ENCODE measurements around the gene IMPDH1.

Gene IMPDH1

DNA sequence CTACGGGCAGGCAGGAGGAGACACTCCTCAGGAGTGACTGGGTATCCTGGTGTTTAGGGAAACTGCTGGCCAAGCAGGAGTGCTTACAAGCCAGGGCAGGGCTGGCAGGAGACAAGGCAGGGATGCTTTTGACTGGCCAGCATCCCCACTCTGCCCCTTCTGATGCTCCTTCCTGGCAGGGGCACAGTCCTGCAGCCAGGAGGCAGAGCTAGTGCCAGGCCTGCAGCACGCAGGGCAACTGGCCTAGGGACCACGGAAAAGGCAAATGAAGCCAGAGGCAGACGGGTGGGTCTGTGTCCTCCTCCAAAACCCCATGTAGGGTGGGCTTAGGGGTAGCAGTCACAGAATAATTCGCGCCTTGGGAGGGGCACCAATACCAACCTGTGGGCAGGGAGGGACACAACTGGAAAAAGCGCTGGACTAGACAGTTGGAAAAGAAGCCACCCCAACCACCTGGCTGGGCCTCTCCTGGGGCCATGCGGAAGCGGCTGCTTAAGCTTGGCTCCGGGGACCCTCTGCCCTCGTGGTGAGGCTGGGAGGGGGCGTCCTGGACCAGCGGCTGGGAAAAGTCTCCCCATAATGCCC lies 4.8 kb downstream of the IMPDH1 start:
- FAIRE-seq = no peak

DNA sequence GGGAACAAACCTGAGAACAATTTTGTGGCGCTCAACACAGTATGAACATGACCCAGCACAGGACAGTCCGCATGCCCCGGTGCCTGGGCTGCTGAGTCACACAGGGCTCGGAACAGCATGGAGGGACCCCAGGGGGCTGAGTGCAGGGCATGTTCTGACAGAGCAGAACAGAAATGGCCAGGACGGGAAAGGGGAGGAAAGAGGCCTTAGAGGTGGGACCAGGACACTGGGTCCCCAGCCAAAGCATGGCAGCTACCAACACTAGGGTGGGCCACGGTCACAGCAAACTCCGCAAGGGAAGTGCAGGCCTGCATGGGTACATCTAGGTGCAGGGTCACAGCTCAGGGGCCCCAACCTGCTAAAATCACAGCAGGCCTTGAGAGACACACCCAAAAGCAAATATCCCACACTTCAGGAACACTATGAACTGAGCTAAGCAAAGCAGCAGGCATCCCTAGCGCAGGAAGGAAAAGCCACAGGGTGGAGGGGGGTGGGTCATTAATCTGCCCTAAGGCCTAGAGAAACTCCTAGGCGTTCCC lies 5.6 kb downstream of the IMPDH1 start:
- FAIRE-seq = no peak

DNA sequence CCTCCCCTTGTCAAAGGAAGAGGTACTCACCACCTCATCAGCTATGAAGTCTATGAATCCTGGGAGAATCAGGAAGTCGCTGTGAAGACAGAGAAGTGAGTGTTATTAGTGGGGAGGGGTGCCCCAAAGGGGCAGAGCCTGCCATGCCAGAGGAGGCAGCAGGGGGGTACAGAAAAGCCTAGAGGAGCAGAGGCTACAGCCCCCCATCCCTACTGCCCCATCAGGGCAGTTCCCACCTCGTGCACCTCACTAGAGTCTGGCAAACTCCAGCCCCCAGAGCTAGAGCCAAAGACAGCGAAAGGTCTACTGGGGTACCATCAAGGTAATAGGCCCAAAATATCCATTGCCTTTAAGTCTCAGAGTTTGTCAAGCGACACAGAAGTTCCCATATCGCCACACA lies 6.1 kb downstream of the IMPDH1 start:
- FAIRE-seq = no peak

DNA sequence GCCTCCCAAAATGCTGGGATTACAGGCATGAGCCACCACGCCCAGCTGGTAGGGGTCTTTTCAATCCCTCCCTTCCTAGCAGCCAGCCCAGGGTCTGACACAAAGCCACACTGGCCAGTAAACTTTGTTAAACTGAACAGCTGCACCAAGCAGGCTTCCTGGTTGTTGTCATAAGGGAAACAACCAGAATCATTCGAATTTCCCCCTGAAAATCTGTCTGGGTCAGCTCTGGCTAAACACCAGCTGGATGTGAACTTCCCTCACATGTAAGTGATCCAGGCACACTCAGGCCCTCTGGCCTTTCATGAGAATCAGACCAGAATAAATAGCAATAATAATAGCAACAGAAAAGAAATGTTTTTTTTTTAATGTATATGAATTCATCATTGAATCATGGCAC lies 7.4 kb downstream of the IMPDH1 start:
- FAIRE-seq = no peak

DNA sequence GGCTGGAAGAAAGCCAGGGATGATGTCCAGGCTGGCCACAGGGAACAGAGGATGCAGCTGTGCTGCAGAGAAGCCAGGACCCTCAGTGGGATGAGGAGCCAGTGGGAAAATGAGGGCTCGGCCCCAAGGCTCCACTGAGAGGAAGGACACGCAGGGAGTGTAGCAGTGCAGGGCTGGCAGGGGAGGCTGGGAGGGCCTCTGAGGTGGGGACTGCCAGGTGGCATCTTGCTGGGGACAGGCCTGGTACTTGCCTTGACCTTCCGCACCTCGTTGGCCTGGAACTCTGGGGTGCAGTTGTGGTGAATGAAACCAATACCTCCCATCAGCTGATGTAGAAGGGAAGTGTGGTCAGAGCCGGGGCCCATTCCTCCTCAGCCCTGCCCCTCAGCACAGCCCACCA lies 9.2 kb downstream of the IMPDH1 start:
- no peak for FAIRE-seq

DNA sequence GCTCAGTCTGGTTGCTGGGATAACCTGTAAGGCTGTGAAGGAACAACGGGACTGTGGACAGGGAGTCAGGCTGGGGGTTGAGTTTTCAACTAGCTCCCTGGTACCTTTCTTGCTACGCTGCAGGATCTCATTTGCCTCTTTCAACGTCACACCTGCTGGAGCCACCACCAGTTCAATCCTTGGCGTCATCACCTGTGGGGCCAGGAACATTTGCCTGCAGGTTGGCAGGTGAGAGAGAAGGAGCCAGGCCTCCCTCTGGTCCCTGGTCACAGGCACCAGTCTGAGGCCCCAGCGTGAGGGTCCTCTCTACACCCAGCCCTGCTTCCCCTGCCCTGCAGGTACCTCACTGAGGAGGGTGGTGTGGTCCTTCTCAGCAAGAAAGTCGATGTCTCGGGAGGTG lies 9.8 kb downstream of the IMPDH1 start:
- no peak for FAIRE-seq

DNA sequence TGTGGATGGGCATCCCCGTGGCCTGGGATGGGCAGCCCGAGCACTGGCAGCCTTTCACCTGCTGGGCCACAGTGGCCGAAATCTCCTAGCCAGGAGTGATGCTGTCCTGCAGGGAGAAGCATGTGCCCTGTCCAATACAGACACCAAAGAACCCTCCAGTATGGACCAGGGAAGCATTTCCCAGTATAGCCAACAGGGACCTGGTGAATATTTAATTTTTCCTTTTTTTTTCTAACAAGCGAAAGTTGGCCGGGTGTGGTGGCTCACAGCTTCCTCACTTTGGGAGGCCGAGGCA lies 11.0 kb downstream of the IMPDH1 start:
- no peak for FAIRE-seq

DNA sequence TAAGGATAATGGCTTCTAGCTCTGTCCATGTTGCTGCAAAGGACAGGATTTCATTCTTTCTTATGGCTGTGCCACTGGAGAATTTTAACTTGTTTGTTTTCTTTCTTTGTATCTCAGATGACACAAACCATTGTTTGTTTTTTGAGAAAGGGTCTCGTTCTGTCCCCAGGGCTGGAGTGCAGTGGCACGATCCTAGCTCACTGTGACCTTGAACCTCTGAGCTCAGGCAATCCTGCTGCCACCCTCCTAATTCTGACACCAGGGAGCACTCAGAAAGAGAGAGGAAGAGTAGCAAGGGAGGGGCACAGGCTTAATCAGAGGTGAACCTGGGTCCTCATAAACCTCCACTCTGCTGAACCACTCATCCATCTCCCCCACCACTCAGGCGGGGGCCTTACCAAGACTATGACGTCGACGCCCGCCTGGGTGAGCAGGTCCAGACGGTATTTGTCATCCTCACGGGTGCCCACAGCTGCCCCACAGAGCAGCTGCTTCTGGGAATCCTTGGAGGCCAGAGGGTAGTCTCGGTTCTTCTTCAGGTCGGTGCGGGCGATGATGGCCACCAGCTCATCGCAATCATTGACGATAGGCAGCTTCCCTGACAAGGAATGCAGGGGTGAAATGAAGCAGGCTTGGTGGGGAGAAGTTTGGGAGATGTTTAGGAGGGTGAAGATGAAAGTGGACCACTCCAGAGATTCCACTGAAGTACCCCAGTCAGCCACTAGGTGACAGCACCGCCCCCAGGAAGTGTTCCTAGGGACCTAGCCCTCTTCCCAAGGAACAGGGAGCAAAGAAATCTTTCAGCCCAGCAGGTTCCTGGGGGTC lies 11.6 kb downstream of the IMPDH1 start:
- no peak for FAIRE-seq

DNA sequence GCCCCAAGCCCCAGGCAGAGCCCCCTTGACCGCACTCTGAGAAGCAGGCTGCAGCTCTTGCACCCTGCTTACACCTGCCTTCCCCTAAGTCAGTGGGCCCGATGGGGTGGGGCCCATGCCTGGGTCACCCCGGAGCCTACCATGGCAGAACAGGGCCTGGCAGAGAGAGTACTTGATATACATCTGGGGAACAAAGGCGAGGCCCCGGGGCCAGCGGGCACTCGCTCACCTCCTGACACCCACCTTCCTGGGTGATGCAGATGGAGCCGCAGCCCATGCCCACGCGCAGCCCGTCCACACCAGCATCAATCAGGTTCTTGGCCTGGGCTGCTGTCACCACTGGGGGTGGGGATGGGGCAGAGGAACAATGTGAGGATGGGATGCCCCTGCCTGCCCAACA lies 13.4 kb downstream of the IMPDH1 start:
- FAIRE-seq = no peak

DNA sequence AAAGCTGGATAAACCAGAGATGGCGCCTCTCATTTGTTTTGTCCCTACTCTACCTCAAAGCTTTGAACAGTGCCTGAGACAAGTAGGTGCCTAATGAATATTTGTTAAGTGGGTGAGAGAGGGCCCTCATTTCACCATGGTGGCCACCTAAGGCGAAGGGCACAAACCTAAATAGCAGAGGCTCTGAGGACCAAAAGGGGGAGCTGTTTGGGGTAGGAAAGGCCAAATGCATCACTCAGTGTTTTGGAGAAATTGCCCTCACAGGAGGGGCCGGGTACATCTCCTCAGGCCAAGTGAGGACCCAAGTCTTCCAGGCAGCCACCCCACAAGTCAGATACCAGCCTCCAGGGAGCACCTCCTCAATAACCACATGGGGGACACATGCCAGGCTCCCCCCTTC lies 14.0 kb downstream of the IMPDH1 start:
- no peak for FAIRE-seq

DNA sequence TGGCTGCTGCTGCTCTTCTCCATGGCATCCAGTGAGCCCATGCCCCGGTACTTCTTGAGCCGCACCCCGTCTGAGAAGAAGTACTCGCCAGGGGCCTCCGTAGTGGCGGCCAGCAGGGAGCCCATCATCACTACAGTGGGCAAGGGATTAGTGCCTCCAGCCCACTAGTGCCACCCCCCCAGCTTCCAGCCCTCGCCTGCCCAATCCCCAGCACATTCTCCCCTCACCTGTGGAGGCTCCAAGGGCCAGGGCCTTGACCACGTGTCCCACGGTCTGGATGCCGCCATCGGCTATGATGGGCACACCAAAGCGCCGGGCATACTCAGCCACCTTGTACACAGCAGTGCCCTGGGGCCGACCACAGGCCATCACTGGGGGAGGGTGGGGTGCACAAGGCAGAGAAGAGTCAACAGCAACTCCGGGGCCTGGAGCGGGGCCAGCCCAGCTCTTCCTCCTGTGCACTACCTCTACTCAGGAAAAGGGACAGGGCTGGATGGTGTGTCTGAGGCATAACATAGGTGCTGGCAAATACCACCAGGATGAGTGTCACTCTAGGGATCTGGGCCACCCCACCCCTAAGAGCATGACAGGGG lies 14.8 kb downstream of the IMPDH1 start:
- FAIRE-seq = no peak

DNA sequence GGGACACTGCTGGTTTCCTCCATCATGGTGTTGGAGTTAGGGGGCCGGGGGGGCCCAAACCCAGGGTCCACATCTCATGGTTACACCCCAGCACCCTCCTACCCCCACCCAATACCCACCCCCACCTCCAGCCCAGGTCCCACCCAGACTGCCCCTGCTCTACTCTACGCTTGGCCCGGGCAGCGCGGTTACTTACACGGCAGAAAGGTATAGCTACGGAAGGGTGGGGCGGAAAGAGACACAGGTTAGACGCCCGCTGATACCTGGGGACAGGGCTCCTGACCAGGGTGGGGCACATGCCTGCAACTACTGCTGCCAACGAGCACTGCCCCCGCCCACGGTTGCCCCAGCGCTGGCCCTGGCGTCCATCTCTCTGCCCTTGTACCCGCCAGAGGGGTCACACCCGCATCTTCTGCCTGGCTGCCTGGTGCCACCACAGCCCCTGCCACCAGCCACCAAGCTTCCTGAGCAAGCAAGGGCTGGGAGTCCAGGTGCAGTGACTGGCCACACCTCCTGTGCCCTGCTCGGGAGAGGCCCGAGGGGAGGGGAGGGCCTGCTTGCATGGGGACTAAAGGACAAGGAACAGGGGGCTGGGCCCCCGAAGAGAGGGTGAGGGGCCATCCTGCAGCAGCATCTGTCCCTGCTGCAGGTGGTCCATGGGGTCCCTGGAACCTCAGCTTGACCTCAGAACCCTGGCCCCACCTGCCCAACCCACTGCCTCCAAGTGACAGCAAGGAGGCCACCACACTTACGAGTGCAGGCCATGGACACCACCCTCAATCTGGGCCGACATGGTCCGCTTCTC lies 16.1 kb downstream of the IMPDH1 start:
- no peak for FAIRE-seq

DNA sequence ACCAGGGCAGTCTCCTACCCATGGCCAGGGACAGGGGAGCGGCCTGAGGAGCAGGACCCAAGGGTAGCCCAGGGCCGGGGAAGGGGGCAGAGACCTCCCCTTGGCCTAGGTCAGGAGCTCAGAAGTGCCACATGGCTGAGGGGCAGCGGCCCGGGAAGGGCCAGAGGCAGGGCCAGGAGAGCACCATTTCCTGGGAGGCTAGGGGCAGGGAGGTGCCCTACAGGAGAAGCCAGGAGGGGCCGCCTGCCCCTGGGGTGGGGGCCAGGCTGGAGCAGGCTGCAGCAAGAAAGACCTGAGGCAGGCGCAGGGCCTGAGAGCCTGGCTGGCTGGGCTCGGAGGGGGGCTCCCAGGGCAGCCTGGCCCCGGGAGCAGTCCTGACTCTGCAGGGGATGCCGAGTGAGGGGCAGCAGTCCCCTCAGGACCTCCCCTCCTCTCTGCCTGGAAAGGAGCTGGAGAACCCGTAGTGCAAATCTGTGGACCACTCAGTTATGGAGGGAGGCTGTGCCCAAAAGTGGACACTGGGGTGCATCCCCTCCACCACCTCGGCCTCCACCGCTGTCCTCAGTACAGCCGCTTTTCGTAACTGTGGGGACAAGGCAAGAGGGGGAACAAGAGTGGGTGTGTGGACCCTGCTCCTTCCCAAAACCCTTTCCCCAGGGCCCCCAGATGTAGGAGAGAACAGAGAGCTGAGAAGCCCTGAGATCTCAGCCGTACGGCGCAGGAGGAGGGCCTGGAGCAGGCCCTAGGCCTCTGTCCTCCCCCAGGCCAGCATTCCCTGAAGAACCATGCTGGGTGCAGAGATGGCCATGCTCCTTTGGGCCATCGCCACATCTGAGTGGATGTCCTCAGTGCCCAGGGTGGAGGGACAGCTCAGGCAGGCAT lies 17.1 kb downstream of the IMPDH1 start:
- no peak for FAIRE-seq

DNA sequence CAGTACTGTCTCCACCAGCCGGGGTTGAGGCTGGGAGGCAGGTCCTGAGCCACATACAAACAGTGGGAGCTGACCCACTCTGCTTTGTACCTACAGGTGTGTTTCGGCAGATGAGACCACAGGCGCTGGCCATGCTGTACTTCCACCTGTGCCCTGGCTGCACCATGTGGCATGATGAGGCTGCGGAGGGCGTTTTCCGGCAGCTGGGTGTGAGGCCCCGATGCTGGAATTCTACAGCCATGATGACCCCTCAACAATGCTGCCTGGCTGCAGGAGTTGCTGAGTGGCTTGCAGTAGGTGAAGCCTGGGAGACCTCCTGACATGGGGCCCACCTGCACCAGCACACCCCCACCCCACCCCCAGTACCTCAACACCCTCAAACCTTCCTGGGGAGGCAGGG lies 18.0 kb downstream of the IMPDH1 start:
- no peak for FAIRE-seq

DNA sequence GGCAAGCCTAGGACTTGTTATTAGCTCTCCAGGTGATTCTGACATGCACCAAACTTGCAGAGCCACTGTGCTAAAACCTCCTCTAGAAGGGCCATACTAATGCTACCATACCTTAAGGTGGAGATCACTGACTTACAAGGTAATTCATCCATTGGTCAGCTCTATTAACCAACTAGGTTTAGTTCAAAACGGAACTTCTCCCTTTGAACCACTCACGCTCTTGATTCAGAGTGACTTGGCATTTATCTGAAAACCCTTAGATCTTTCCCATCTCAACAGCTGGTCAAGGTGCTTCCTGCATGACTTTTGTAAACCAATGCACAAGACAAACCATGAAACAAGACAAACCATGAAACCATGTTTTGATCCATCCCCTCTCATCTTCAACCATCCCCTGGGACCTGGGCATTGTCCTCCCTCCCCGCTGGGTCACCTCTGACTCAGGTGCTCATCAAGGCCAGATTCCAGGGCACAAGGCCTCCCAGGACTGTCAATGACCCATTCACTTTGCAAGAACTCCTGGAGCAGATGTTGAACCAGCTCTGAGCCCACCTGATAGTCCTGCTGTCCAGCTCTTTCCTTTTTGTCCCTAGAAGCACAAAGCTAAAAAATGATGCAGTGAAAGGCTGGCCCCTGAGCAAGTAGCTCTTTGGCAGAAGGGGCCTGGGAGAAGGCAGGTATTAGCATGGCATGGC lies 18.8 kb downstream of the IMPDH1 start:
- no peak for FAIRE-seq

DNA sequence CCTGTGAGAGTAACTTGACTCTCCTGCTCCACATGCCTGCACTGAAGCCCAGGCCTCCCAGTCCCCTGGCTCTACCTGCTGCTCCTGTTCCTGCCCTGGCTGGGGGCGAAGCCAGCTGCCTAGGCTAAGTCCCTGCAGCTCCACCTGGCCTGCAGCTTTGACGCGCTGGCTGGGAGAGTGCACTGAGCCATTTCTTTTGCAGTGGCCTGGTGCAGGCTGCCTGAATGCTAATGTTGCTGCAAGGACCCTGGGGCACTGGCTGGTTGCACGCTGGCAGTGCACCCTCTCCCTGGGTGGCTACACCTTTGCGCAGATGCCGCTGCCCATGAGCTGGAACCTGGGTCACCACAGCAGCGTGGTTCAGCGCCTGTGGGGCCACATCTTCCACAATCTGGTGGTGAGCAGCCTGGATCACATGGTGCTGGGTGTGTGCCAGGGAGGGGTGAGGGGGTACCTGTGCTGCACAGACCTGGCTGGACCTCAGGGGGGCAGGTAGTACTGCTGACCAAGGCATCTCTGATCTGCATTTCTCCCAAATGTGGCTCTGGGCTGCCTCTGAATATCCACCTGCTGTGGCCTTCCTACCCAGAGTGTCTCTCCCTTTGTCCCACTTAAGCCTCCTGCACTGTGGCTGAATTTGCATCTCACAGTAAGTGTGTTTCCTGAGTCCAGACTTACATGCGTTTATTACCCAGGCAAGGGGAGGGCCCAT lies 20.0 kb downstream of the IMPDH1 start:
- no peak for FAIRE-seq

DNA sequence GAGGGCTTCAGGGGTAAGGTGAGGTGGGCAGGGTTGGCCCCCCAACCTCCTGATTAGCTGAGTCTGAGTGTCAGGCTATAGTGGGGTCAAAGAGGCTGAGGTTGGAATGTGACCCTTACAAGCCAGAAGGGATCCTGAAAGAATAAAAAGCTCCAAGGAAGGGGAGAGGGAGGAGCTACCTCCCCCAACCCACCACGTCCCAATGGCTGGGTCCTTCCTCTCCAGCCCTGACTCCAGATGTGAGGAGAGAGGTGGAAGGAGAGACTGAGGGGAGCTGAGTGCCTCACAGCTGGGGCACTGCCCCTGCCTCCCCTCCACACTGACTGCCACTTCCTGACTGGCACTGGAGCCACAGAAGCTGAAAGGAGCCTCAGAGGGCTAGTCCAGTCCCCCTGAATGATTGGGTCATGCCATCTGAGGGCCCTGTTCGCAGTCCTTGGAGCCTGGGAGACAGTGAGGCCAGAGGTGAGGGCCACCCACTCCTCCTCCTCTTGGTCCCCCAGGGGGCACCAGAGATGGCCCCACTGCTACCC lies 20.6 kb downstream of the IMPDH1 start:
- no peak for FAIRE-seq

DNA sequence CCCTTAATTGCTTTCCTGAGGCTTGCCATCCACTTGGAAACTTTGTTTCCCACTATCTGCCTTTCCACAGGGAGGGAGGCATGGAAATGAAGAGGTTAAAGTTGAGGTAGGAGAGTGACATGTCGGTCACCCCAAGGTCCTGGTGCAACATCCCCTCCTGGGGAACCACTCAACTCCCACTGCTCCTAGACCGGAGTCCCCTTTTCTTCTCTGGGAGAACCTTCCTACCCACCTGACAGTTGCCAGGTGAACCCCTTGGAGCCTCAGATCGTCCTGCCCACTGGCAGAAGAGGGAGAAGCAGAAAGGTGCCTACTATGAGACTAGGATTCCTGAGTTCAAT lies 21.7 kb downstream of the IMPDH1 start:
- no peak for FAIRE-seq

DNA sequence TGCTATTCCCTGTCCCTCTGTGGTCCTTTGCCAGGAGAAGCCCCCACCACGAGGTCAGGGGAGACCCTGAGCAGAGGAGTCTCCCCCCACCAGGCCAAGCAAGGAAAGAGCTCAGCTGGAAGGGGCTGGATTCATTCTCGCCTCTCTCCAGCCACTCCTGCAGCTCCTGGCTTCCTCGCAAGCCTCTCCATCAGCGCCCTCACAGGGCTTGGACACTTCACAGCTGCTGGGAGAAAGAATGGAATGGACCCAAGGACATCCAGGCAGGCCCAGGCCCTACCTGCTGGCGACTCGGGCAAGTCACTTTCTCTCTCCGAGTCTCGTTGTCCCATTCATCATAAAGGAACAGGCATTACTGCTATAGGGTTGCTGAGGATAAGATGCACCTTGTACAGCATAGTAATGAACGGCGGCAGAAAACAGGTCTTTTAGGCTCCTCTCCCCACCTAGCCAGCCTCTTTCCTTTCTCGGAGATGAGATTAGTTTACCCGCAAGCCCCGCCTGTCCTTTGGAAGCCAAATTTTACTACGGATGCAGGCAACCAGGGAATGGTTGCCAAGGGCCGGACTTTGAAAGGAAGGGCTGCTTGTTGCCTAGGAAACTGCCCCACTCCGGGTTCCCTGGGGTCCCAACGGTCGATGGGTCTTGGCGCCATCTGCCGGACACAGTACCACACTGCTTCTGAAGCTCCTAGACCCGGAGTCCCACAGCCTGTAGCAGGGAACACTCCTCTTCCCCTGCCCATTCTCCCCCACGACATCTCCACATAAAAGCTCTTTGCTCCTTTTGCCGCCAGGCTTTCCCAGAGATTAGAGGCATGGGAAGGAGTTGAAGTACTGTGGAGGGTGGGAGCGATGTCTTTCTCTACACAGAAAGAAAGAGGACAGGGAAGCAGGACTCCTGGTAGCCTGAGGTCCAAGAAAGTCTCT lies 22.3 kb downstream of the IMPDH1 start:
- FAIRE-seq = no peak
